HG03159 (cell line): ENCODE data around the gene CMPK2.

ENCODE experiments used
- ATAC-seq: cut with Tn5 transposase; IDR thresholded peaks from one replicate; pipeline ENCODE4 v1.9.1; 2021; ENCODE audit warnings: mild to moderate bottlenecking, moderate library complexity; ENCODE audit not compliant: unreplicated experiment

Gene CMPK2

DNA sequence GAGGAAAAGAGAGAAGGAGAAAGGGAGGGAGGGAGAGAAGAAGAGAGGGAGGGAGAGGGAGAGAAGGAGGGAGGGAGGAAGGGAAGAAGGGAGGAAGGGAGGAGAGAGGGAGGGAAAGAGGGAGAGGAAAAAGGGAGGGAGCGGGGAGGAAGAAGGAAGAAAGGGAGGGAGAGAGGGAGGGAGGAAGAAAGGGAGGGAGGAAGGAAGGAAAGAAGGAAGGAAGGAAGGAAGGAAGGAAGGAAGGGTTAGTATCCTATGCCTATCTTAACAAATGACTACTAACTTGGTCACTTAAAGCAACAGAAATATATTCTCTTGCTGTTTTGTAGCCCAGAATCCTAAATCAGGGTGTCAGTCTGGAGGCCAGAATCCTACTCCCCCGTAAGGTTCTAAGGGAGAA lies 52.1 kb downstream of the CMPK2 start:
- no peak for ATAC-seq

DNA sequence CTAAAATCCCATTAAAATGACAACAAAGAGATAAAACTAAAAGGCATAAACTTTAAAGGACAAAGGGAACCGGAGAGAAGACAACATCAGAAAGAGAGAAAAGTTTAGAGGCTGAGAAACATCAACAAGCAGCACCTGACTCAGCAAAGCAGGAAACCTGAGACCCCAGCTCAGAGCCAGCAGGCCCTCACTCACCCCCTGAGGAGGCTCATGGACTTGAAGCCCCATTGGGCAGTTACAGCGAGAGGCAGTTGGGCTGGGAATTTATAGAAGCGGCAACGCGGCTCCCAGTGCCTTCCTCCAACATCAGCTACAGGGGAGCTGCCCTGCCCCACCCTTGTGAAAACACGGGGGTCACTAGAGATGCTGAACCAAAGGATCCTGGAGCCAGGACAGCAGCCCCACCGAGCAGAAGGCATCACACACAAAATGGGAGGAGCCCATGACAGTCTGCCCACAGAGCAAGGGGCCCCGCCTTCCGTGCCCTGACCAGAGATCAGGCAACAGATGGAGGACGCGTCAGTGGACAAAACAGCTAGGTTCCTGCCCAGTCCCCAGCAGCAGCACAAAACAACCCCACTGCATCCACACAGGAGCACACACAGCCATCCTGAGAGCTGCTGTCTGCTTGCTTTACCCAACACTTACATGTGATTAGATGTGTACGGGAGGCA lies 52.7 kb downstream of the CMPK2 start:
- no peak for ATAC-seq

DNA sequence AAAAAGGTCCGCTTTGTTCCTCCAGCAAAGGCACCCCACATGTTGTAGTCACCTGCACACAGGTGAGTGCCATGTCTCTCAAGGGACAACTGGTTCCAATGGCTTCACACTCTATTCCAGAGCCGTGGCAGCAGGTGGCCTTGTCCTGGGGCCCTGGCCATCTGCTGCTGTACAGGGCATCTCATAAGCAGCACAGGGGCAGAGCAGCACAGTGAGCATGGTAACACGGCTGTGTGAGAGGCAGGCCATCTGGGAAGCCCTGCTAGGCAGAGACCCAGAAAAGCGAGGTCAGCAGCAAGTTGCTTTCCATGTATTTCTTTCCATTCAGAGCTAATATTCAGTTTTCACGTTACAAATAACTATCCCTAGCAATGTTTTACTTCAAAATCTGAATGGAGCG lies 54.7 kb downstream of the CMPK2 start:
- ATAC-seq: no peak

DNA sequence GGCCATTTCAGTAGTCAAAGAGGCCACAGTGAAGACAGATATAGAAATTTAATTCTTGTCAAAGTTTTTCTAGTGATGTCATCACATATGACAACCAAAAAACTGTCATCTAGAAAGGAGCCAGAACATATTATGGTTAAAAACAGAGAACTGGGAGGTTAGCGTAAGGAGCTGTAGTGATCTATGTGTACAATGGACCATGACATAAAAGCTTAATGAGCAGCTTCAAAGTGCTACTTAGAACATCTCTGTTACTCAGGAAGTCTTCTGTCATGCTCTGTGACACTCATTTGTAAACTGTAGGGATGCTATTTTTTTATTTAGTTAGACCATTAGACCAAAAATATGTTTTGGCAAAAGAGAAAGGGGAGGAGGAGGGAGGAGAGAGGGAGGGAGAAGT lies 57.3 kb downstream of the CMPK2 start:
- no peak for ATAC-seq

DNA sequence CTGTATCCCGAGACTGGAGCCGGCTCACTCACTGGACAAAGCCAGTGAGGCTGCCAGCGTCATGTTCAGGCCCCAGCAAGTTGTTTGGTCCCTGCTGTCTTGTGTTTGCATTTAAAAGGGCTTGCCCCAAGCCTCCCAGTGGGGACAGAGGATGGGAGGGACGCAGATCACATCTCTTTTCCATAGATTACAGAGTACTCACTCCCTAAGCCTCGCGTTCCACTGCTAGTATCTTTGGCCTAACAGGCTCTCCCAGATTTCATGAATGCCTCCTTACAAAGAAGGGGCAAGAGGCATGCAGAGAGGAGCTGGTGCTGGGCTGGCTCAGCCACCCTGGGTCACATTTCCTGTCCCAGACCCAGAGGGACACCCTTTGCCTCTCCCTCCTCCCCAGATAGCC lies 59.1 kb downstream of the CMPK2 start:
- ATAC-seq: no peak

DNA sequence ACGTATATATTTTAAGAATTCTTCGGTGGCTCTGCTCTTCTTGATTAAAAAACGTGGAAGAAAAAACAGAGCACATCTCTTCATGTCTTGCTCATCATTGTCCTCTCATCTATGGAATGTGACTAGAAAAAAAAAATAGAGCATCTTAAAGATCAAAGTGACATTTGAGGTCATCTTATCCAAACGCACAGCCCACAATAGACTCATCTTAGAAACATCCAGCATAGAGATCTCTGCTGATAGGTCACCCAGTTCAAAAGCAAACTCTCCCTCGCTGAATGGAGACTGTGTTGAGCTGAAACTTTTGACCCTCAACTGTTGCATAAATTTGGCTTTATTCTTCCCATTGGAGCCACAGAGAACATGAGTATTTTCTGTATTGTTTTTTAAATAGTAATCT lies 65.2 kb downstream of the CMPK2 start:
- no peak for ATAC-seq
